Measurements from ENCODE around the gene ABHD2.
"Not testable (repeated sequence)": the region's sequence is repeated elsewhere in the genome, so short reads cannot be mapped to it uniquely, and the experiment has no call there.

The ABHD2 gene

GRCh38 chr15:89198934-89199333, 110.7 kb downstream of the ABHD2 start:
- DNase-seq: no peak

GRCh38 chr15:89199746-89200145, 111.5 kb downstream of the ABHD2 start:
- no peak for DNase-seq

GRCh38 chr15:89200182-89200581, 111.9 kb downstream of the ABHD2 start:
- DNase-seq: no peak

- no peak for DNase-seq
Observed at GRCh38 chr15:89201465-89202005, 113.3 kb downstream of the ABHD2 start.

- DNase-seq: no peak
Observed at GRCh38 chr15:89203705-89204273, 115.5 kb downstream of the ABHD2 start.

- DNase-seq: no peak
Observed at GRCh38 chr15:89205991-89206585, 117.8 kb downstream of the ABHD2 start.

GRCh38 chr15:89206908-89207331, 118.7 kb downstream of the ABHD2 start:
- peak; percentile 51 for DNase-seq

- DNase-seq: no peak
Observed at GRCh38 chr15:89208256-89208655, 120.0 kb downstream of the ABHD2 start.

- DNase-seq: no peak
Observed at GRCh38 chr15:89209057-89209456, 120.8 kb downstream of the ABHD2 start.

GRCh38 chr15:89211678-89212170, 123.5 kb downstream of the ABHD2 start:
- DNase-seq: no peak

GRCh38 chr15:89215627-89216026, 127.4 kb downstream of the ABHD2 start:
- DNase-seq: no peak

GRCh38 chr15:89217031-89217430, 128.8 kb downstream of the ABHD2 start:
- DNase-seq: no peak

GRCh38 chr15:89217686-89218376, 129.6 kb downstream of the ABHD2 start:
- no peak for DNase-seq

GRCh38 chr15:89218531-89218930, 130.3 kb downstream of the ABHD2 start:
- DNase-seq: no peak

- no peak for DNase-seq
Observed at GRCh38 chr15:89221543-89221942, 133.3 kb downstream of the ABHD2 start, which contains the start of gene RLBP1. Gene RLBP1 (minus strand): TSS chr15:89221579. CDS start chr15:89218975, 2,604 bp downstream.

GRCh38 chr15:89225588-89225987, 137.3 kb downstream of the ABHD2 start:
- no peak for DNase-seq

GRCh38 chr15:89226359-89227221, 138.3 kb downstream of the ABHD2 start:
- no peak for DNase-seq

GRCh38 chr15:89227425-89227824, 139.2 kb downstream of the ABHD2 start:
- no peak for DNase-seq

GRCh38 chr15:89230277-89230676, 142.0 kb downstream of the ABHD2 start:
- DNase-seq: no peak

- no peak for DNase-seq
Observed at GRCh38 chr15:89231832-89232231, 143.6 kb downstream of the ABHD2 start.

GRCh38 chr15:89239883-89240810, 151.9 kb downstream of the ABHD2 start:
- not testable (repeated sequence) for DNase-seq

All from GOT3 (cell line).